Measurements from ENCODE around the gene NPB.

- TF ChIP-seq CTCF (IDR thresholded peaks at IDR 0.05) = no peak
- TF ChIP-seq POLR2A (IDR thresholded peaks at IDR 0.05) = no peak
Measured at GRCh38 chr17:81922566-81923301, 20.7 kb downstream of the NPB start.

All from heart left ventricle (tissue), 13 donors.